Skeletal muscle tissue (tissue), 4 donors: Measurements from ENCODE around the gene CCDC89. TPM values are rescaled to one million over a fixed set of nuclear protein-coding genes. Genes with fewer than 3 reads are reported as not detected.
"Not testable (repeated sequence)": the region's sequence is repeated elsewhere in the genome, so short reads cannot be mapped to it uniquely, and the experiment has no call there.

Source experiments
- H3K27ac ChIP-seq: one replicate; pipeline ENCODE4 v1.7.0; 2013; ENCODE audit warnings: mild to moderate bottlenecking, low read depth, low read length, inconsistent platforms
- H3K27me3 ChIP-seq, 3 donors: one replicate each; pipeline ENCODE4 v1.7.0; 2013; ENCODE audit warnings: low read length in 3 of 3; ENCODE audit not compliant: control insufficient read depth in 3 of 3, insufficient read depth in 3 of 3
- H3K36me3 ChIP-seq, 3 donors: one replicate each; pipeline ENCODE4 v1.7.0; 2013; ENCODE audit warnings: low read length in 3 of 3; ENCODE audit not compliant: control insufficient read depth in 3 of 3, insufficient read depth in 3 of 3
- H3K4me1 ChIP-seq, 3 donors: one replicate each; pipeline ENCODE4 v1.7.0; 2013; ENCODE audit warnings: low read length in 3 of 3, mild to moderate bottlenecking in 3 of 3; ENCODE audit not compliant: control insufficient read depth in 3 of 3, insufficient read depth in 3 of 3
- H3K4me3 ChIP-seq, 3 donors: one replicate each; pipeline ENCODE4 v1.7.0; 2013; ENCODE audit warnings: low read length in 3 of 3
- H3K9ac ChIP-seq, 3 donors: one replicate each; pipeline ENCODE4 v1.7.0; 2013; ENCODE audit warnings: low read length in 3 of 3, mild to moderate bottlenecking in 3 of 3, moderate library complexity in 2 of 3, low read depth in 1 of 3
- H3K9me3 ChIP-seq, 3 donors: one replicate each; pipeline ENCODE4 v1.7.0; 2013; ENCODE audit warnings: low read length in 3 of 3; ENCODE audit not compliant: control insufficient read depth in 3 of 3
- total RNA-seq: library from RNA; depleted of rRNA; stranded (reverse); fragments of >200 nt; gene quantifications from one replicate; pipeline ENCODE4 v1.2.3, GENCODE V29; 2014
- donor health status: Osteomylitis.

CCDC89 gene
- total RNA-seq, 1 donor from 2014 or later = 1.0 TPM

DNA sequence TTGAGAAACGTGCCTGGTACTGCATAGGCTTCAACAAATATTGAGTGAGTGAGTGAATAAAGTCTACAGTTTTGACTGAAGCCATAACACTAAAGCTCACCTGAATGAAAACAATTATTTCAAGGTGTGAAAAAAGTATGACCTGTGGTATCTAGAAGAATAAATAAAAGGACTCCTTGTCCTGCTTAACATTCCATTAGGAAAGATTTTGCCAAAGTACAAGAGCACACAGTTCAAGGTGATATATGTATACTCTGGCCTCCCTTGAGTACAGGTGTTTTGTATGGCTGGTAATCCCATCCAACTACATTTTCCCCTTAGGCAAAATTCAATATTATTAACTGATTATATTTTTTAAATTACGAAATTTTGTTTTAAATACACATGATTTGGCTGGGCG lies 19.3 kb downstream of the CCDC89 start:
- Histone ChIP-seq H3K4me1 (peaks cover 11 to 16% (median 13%) of the 10 kb centered on the region in 3 donors), H3K27ac (no peak overlapping the region), H3K27me3 (no peaks in the 10 kb centered on the region), H3K9ac (no peak overlapping the region), H3K9me3 (no peaks in the 10 kb centered on the region), H3K36me3 (peaks cover 0 to 3% (median 0%) of the 10 kb centered on the region in 3 donors), H3K4me3 (no peak overlapping the region)

DNA sequence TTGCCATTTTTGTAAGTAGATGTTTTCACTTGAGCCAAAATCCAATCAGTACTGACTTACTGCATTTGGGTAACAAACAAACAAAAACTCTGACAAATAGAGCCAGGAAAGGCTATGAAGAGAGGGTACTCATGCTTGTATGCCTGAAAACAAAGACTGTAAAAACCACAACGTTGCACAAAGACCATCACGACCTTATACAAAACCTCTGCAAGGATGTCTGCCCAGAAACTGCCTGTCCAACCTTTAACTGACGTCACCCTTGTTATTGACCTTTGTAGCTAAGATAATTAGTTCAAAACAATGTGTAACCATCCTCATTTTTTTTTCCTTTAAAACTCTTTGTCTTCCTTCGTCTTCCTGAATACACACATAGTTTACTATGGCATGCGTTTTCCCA lies 20.3 kb downstream of the CCDC89 start:
- Histone ChIP-seq H3K4me1 (peaks cover 11 to 26% (median 13%) of the 10 kb centered on the region in 3 donors), H3K4me3 (peak overlapping the region in 2 of 3 donors; percentile 88 to 96), H3K9me3 (no peaks in the 10 kb centered on the region), H3K27ac (peak overlapping the region; percentile 98), H3K9ac (no peak overlapping the region), H3K36me3 (peaks cover 0 to 3% (median 2%) of the 10 kb centered on the region in 3 donors), H3K27me3 (no peaks in the 10 kb centered on the region)

DNA sequence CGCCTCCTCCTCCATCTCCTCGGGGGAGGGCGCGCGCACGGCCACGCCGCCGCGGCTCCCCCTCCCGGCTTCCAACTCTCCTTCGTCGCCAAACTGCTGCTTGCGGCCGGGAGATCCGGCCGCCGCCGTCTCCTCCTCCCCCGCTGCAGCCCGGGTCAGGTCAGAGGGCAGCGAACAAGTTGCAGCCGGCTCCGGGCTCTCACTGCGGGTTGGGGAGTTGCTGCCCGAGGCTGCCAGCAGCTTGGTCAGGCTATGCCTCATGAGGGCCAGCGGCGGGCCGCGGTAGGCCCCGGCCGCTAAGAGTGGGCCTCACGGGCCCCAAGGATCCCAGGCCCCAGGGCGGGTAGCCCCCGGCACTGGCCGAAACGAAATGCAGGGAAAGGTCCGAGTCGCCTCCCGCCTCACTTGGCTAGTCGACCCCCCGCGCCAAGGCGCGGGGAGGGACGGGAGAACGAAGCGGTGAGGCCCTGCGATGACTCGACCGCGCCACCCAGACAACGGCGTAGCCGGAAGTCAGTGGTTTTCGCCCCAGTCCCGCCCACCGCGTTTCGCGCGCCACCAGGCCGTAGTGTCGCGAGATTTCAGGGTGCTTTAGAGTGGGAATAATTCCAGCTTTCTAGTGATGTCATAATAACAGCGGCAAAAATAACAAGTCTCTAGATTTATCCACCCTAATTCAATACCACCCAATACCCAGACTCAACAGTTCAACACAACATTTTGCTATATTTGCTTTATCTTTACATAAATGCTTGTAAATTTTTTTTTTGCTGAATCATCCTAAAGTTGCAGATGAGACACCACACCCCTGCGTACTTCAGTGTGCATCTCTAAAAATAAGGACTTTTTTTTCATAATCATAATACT lies 21.1 kb downstream of the CCDC89 start, which contains the start of gene CREBZF:
CREBZF (minus strand) TSS at position 515 of the 867 bp plus-strand sequence; CDS start at position 261, 254 bp downstream.
- Histone ChIP-seq H3K4me3 (peak within 1 kb of the TSS; percentile 84 to 96 (median 88)), H3K36me3 (peaks cover 0 to 10% (median 3%) of the 10 kb centered on the region in 3 donors), H3K4me1 (peaks cover 11 to 34% (median 16%) of the 10 kb centered on the region in 3 donors), H3K9me3 (no peaks in the 10 kb centered on the region), H3K27me3 (no peaks in the 10 kb centered on the region), H3K9ac (peak within 1 kb of the TSS; percentile 92 to 97 (median 96)), H3K27ac (peak within 1 kb of the TSS; percentile 98)

DNA sequence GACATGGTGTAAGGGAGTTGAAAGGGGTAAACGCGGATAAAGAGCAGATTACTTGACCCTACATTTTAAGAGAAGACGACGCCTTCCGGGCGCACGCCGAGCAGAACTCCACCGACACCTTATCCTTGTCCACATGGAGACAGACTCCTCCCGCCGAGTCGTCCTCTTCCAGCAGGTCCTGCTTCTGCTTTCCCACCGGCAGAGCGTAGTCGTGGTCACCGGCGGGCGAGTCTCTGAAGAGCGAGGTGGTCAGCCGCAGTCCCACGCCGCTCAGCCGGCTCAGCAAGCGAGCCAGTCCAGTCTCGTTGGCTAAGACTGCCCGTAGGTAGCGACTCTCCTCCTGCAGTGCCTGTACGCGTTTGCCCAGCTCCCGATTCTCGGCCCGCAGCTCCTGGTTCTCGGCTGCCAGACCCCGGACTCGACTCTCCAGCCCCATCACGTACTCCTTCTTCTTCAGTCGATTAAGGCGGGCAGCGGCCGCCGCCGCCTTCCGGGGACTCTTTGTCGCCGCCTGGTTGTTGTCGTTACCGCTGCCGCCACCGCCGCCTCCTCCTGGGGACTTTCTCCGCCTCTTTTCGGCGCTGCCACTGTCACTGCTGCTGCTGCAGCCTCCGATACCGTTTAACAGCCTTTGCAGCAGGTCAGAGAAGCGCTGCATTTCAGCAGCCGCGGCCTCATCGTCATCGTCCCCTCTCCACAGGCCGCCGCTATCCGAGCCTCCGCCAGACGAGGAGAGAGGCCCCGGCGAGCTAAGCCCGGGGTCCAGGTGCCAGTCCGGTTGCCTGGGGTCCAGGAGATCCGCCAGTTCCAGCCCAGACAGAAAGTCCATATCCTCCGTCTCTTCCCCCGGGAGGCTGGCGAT lies 22.0 kb downstream of the CCDC89 start:
- H3K9me3 ChIP-seq = no peaks in the 10 kb centered on the region
- H3K27ac ChIP-seq = peak overlapping the region; percentile 98
- H3K4me3 ChIP-seq = peak overlapping the region; percentile 84 to 96 (median 88)
- H3K27me3 ChIP-seq = no peaks in the 10 kb centered on the region
- peak overlapping the region; percentile 92 to 97 (median 96) for H3K9ac ChIP-seq
- peaks cover 14 to 36% (median 18%) of the 10 kb centered on the region in 3 donors for H3K4me1 ChIP-seq
- H3K36me3 ChIP-seq = peaks cover 0 to 16% (median 7%) of the 10 kb centered on the region in 3 donors

DNA sequence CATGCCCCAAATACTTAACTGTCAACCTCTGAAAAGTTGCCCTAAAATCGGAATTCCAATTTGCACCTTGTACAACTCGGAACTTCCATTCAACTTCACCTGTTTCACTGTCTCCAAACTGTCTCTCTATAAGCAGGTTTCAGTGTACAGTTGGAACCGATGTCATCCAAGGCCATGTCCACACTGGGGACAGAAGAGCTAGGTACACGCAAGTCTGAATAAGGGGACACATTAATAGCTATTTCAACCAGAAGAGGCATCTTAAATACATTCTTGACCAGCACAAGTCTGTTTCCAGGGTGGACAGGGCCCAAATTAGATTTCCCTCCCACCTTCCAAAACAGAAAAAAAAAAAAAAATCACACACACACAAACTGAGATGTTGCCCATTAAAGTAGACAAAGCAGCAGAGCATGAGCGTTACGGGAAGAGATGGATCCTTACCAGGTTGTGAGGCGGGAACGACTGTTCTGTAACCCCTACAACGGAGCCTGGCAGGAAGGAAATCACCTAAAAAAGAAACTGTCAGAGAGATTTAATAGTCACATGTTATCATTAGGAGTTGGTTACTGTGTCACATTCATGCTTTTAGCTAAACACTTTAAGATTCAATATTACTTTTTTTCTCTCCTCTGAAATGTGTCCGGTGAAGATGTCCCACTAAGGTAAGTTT lies 22.8 kb downstream of the CCDC89 start:
- peak overlapping the region; percentile 98 for H3K27ac ChIP-seq
- peaks cover 0 to 21% (median 7%) of the 10 kb centered on the region in 3 donors for H3K36me3 ChIP-seq
- peaks cover 14 to 36% (median 18%) of the 10 kb centered on the region in 3 donors for H3K4me1 ChIP-seq
- peak overlapping the region; percentile 84 to 96 (median 88) for H3K4me3 ChIP-seq
- H3K27me3 ChIP-seq = no peaks in the 10 kb centered on the region
- H3K9me3 ChIP-seq = no peaks in the 10 kb centered on the region
- H3K9ac ChIP-seq = peak overlapping the region; percentile 92 to 97 (median 96)

DNA sequence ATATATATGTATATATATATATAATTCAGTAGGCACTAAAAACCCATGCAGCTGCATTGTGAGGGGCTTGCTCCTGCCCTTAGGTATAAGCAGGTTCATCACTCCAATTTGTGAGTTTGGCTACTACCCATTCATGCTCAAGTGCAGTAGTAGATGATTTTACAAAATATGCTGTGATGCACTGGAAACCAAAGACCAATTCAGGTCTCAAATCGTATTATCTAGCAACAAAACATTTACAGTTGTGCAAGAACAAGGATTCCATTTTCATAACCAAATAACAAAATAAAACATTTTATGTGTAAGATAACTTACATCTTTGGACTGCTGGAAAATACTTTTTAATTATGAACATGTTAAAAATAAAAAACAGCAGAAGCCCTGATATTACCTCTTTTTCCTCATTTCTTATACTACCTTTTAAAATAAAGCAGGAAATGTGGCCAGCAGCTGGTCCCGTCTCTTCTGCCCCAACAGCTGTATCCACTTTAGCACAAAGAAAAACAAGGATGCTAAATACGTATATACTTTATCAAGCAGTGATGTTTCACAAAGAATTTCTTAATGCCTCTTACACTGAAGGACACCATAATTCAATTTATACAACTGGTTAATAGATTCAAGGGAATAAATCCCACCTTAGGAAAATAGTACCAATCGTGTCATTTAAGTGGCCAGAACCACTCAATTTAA lies 23.9 kb downstream of the CCDC89 start:
- peak overlapping the region; percentile 23 to 96 (median 88) for H3K4me3 ChIP-seq
- peaks cover 0 to 24% (median 7%) of the 10 kb centered on the region in 3 donors for H3K36me3 ChIP-seq
- no peak overlapping the region for H3K27ac ChIP-seq
- peaks cover 14 to 36% (median 18%) of the 10 kb centered on the region in 3 donors for H3K4me1 ChIP-seq
- peak overlapping the region; percentile 1 to 92 (median 51) for H3K9ac ChIP-seq
- H3K27me3 ChIP-seq = no peaks in the 10 kb centered on the region
- no peaks in the 10 kb centered on the region for H3K9me3 ChIP-seq

DNA sequence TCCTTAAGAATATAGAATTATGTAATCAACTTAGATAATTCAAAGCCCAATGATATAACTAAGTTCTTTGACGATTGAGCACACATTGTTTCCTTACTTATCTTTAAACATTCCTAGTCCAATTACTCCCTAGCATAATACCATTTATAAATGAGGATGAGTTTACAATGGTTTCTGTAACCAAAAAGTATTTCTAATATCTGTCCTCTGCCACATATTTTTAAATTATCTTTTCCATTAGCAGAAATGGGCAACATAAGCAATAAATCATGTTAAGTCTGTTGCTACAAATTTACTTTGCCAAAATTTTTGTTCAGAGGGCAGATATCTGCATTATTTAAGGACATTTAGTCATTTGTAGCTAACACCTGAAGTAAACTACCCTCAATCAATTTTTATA lies 27.8 kb downstream of the CCDC89 start:
- Histone ChIP-seq H3K36me3 (peaks cover 0 to 35% (median 28%) of the 10 kb centered on the region in 3 donors), H3K27ac (no peak overlapping the region)

DNA sequence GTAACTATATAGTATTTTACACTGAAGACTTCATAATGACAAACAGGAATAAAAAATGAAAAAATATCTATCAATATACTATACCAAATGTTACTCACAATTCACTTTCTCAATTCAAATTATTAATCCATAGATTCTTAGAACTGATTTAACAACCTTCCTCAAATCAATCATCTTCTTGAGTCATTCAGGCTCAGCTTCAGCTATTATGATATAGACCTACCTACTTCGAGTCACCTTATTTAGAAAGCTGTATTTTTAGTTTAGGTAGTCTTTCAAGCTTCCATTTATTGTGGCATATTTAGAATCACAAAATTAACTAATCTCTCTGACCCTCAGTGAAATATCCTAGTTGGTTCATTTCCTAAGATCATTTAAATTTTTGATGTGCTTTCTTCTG lies 29.2 kb downstream of the CCDC89 start:
- Histone ChIP-seq H3K27ac (no peak overlapping the region), H3K9ac (no peak overlapping the region), H3K27me3 (no peaks in the 10 kb centered on the region), H3K9me3 (no peaks in the 10 kb centered on the region), H3K4me1 (peaks cover 5 to 21% (median 6%) of the 10 kb centered on the region in 3 donors), H3K36me3 (peaks cover 0 to 36% (median 25%) of the 10 kb centered on the region in 3 donors), H3K4me3 (no peak overlapping the region)

More for the DNA sequence above, 27.8 kb downstream of the CCDC89 start:
- H3K9ac ChIP-seq = no peak overlapping the region
- H3K4me3 ChIP-seq = no peak overlapping the region
- no peaks in the 10 kb centered on the region for H3K9me3 ChIP-seq
- H3K27me3 ChIP-seq = no peaks in the 10 kb centered on the region
- H3K4me1 ChIP-seq = peaks cover 12 to 32% (median 16%) of the 10 kb centered on the region in 3 donors

DNA sequence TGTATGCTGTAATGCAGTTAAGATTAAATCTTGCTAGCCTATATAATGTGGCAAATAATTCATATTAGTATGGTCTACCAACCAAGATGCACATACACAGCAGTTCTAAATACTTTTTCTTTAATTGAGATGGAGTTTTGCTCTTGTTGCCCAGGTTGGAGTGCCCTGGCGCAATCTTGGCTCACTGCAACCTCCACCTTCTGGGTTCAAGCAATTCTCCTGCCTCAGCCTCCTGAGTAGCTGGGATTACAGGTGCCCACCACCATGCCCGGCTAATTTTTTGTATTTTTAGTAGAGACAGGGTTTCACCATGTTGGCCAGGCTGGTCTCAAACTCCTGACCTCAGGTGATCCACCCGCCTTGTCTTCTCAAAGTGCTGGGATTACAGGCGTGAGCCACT lies 31.7 kb downstream of the CCDC89 start:
- peaks cover 0 to 33% (median 28%) of the 10 kb centered on the region in 3 donors for H3K36me3 ChIP-seq
- not testable (repeated sequence) for H3K9ac ChIP-seq, H3K4me1 ChIP-seq, H3K4me3 ChIP-seq, H3K9me3 ChIP-seq, H3K27ac ChIP-seq, H3K27me3 ChIP-seq
